ENCODE results near the gene USP5.

The USP5 gene

DNA sequence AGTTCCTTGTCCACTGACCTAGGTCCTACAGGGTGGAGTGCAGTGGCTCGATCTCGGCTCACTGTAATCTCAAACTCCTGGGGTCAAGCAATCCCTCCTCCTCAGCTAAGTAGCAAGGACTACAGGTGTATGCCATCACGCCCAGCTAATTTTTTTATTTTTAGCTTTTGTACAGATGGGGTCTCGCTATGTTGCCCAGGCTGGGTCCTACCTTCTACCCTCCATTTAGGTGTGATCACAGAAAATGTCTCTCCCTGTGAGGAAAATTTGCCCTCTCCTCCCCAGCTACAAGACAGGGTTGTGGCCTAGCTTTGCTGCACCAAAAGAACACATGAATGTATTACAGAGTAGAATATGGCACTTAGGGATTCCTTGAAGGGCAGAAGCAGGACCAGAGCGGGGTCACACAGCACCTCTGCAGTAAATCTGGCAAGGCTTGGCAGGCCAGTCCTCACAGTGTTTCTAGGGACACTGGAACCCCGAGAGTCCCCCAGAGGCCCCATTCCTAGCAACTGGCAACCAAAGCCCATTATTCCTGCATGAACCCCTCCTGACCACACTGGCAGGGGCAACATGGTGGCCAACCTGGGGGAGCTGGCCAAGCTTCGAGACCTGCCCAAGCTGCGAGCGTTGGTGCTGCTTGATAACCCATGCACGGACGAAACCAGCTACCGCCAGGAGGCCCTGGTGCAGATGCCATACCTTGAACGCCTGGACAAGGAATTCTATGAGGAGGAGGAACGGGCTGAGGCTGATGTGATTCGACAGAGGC lies 60.4 kb downstream of the USP5 start:
- H3K4me3 ChIP-seq (ENCODE audit: low read length), result no peak overlapping the region
- no peak for TF ChIP-seq ZNF274 (IDR thresholded peaks at IDR 0.05; ENCODE audit: low read depth, low read length)

DNA sequence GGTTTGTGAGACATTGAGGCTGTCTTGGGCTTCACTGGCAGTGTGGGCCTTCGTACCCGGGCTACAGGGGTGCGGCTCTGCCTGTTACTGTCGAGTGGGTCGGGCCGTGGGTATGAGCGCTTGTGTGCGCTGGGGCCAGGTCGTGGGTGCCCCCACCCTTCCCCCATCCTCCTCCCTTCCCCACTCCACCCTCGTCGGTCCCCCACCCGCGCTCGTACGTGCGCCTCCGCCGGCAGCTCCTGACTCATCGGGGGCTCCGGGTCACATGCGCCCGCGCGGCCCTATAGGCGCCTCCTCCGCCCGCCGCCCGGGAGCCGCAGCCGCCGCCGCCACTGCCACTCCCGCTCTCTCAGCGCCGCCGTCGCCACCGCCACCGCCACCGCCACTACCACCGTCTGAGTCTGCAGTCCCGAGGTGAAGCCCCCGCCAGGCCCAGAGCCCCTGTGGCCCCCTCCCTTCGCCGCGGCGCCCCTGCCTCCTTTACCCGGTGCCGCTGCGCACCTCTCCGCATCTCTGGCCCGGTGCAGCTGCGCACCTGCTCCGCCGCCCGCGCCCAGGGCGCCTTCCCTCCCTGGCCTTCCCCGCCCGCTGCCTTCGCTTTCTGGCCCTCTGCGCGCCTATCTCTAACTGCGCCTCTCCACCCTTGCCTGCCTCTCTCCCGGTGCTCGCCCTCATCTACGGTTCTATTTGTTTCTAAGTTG lies 62.4 kb downstream of the USP5 start, which contains the start of gene ENO2:
Gene ENO2 (plus strand): TSS at position 335 of the 701 bp plus-strand sequence. CDS start 1,253 bp downstream, outside the sequence.
- no peak for TF ChIP-seq ZNF274 (IDR thresholded peaks at IDR 0.05; ENCODE audit: low read depth, low read length)
- H3K4me3 ChIP-seq (ENCODE audit: low read length), result peak within 1 kb of the TSS; percentile 69

DNA sequence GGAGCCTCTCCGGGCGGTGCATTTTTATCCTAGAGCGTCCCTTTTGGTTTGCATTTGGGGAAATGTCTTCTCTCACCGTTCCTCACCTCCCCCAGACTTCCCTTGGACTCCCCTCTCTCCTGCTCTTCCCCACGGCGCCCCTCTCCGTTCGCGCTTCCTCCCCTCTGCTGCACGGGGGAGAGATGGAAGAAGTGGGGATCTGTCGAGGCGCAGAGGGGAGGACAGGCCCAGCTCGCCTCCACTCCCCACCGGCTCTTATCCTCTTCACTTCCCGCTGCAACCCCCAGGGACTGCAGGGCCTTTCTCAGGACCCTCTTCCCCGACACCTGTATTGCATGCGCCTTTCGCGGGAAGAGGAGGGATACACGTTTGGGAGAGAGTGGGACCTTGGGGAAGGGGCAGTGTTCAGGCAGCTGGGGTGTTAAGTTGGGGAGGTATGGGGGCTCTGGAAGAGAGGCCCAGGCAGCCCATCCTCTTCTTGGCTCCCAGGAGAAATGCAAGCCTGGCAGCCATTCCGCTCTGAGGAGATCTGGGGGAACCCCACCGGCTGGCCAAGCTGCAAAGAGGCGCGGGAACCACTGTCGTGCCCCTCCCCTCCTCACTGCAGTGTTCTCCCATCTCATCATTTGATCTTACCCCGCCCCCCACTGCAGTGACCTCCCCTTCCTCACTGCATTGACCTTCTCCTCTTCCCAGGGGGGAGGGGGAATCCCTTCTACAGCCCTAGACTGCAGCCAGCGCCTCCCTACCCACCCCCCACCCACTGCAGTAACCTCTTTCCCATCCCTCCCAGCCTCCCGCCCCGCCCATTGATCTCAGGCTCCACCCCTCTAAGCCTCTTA lies 63.2 kb downstream of the USP5 start:
- TF ChIP-seq ZNF274 (IDR thresholded peaks at IDR 0.05; ENCODE audit: low read depth, low read length), result no peak
- peak overlapping the region; percentile 69 for H3K4me3 ChIP-seq (ENCODE audit: low read length)

DNA sequence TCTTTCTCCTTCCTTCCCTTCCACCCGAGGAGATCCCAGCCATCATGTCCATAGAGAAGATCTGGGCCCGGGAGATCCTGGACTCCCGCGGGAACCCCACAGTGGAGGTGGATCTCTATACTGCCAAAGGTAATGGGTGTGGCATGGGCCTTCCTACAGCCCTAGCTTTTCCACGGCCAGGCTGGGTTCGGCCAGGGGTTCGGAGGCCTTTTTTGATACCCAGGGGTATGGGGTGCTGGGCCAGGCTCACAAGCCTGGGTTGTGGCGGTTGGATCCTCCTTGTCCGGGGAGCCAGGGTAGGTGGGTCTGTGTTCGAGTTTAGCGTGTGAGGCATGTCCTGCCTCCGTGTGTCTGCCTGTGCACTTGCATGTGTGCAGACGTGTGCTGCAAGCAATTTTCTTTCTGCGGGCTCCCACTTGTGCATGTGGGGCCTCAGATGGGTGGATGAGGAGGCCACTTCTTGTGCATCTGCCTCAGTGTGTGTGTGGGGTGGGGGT lies 63.9 kb downstream of the USP5 start:
- TF ChIP-seq ZNF274 (IDR thresholded peaks at IDR 0.05; ENCODE audit: low read depth, low read length), result no peak
- H3K4me3 ChIP-seq (ENCODE audit: low read length), result no peak overlapping the region
